Uterus (tissue), 4 donors: ENCODE measurements around the gene PLXNB1. TPM values are rescaled to one million over a fixed set of nuclear protein-coding genes. Genes with fewer than 3 reads are reported as not detected.

Experiments
- DNase-seq, 2 donors: peaks; one replicate each; pipeline ENCODE4 v3.0.0-alpha.2; 2019 to 2020
- H3K27ac ChIP-seq, 2 donors: fragments of 200-600 bp; sonication (generic); 1 replicate in 1 of 2; 2 replicates in 1 of 2; pipeline ENCODE4 v1.5.1; 2016 to 2018
- H3K27me3 ChIP-seq, 2 donors: fragments of 200-600 bp; sonication (generic); one replicate each; pipeline ENCODE4 v1.5.1; 2018 to 2019; ENCODE audit warnings: control low read depth in 1 of 2
- H3K36me3 ChIP-seq, 2 donors: fragments of 200-600 bp; sonication (generic); one replicate each; pipeline ENCODE4 v1.5.1; 2019; ENCODE audit warnings: control low read depth in 1 of 2
- H3K4me1 ChIP-seq, 2 donors: fragments of 200-600 bp; sonication (generic); one replicate each; pipeline ENCODE4 v1.5.1; 2018 to 2019; ENCODE audit warnings: control low read depth in 1 of 2
- H3K4me3 ChIP-seq, 2 donors: fragments of 200-600 bp; sonication (generic); 1 replicate in 1 of 2; 2 replicates in 1 of 2; pipeline ENCODE4 v1.5.1; 2018 to 2019; ENCODE audit warnings: mild to moderate bottlenecking in 1 of 2
- H3K9me3 ChIP-seq, 2 donors: fragments of 200-600 bp; sonication (generic); one replicate each; pipeline ENCODE4 v1.5.1; 2019; ENCODE audit warnings: control low read depth in 1 of 2
- CTCF ChIP-seq, 4 experiments: fragments of 200-600 bp in 2 of 4; fragments of 450-650 bp in 2 of 4; sonication (generic) in 2 of 4; IDR thresholded peaks; one replicate each; pipeline ENCODE4 v1.5.1; 2016 to 2019; ENCODE audit warnings: antibody characterized with exemption in 4 of 4, mild to moderate bottlenecking in 2 of 4, moderate library complexity in 1 of 4
- POLR2A ChIP-seq, 2 donors: fragments of 450-650 bp; IDR thresholded peaks; one replicate each; pipeline ENCODE4 v1.6.1; 2016; ENCODE audit warnings: antibody characterized with exemption in 2 of 2, mild to moderate bottlenecking in 1 of 2, moderate library complexity in 1 of 2
- intact Hi-C: fragments of 100-400 bp; cut with DNase I; formaldehyde crosslinking; loops from one replicate; pipeline ENCODE4 v1.15.1; 2023; ENCODE audit warnings: low total_unique reads
- total RNA-seq, 4 donors: library from RNA; depleted of rRNA in 3 of 4; stranded (reverse); fragments of >200 nt in 3 of 4; gene quantifications; one replicate each; pipeline versions ENCODE4 v1.1.0 to v1.2.4, GENCODE V29; 2014 to 2023
- donor health status: DM: yes; HTN: yes; CAD: no.

Gene PLXNB1
- total RNA-seq, 4 donors from 2014 or later = 23.5 to 133 (median 60.9) TPM

GRCh38 chr3:48459773-48460516 lies 30.1 kb upstream of the PLXNB1 start:
- Histone ChIP-seq H3K4me1 (peaks cover 0 to 2% of the 10 kb centered on the region in 2 donors), H3K9me3 (no peaks in the 10 kb centered on the region), H3K27ac (no peak overlapping the region), H3K36me3 (no peaks in the 10 kb centered on the region), H3K27me3 (no peaks in the 10 kb centered on the region), H3K4me3 (no peak overlapping the region)
- TF ChIP-seq CTCF (IDR thresholded peaks at IDR 0.05) = no peak
- intact Hi-C loops = no loop called here
- no peak for DNase-seq

GRCh38 chr3:48459331-48459730 lies 29.4 kb upstream of the PLXNB1 start:
- Histone ChIP-seq H3K4me3 (no peak overlapping the region), H3K27me3 (no peaks in the 10 kb centered on the region), H3K4me1 (no peaks in the 10 kb centered on the region), H3K27ac (no peak overlapping the region), H3K9me3 (no peaks in the 10 kb centered on the region), H3K36me3 (no peaks in the 10 kb centered on the region)
- TF ChIP-seq POLR2A (IDR thresholded peaks at IDR 0.05) (no peak), CTCF (IDR thresholded peaks at IDR 0.05) (no peak)
- DNase-seq = no peak
- intact Hi-C loops = no loop called here

- no peaks in the 10 kb centered on the region for H3K36me3 ChIP-seq
- H3K4me1 ChIP-seq = no peaks in the 10 kb centered on the region
- H3K9me3 ChIP-seq = no peaks in the 10 kb centered on the region
- no peak for TF ChIP-seq POLR2A (IDR thresholded peaks at IDR 0.05)
- no peak for TF ChIP-seq CTCF (IDR thresholded peaks at IDR 0.05)
- no peaks in the 10 kb centered on the region for H3K27me3 ChIP-seq
- no peak overlapping the region for H3K27ac ChIP-seq
- no peak for DNase-seq
- H3K4me3 ChIP-seq = no peak overlapping the region
- intact Hi-C loops = no loop called here
These were observed 26.6 kb upstream of the PLXNB1 start for GRCh38 chr3:48456456-48456855.

GRCh38 chr3:48451270-48451669 lies 21.4 kb upstream of the PLXNB1 start:
- no peak for DNase-seq
- no peaks in the 10 kb centered on the region for H3K9me3 ChIP-seq
- no peaks in the 10 kb centered on the region for H3K36me3 ChIP-seq
- peaks cover 0 to 8% of the 10 kb centered on the region in 2 donors for H3K4me1 ChIP-seq
- TF ChIP-seq POLR2A (IDR thresholded peaks at IDR 0.05) (no peak), CTCF (IDR thresholded peaks at IDR 0.05) (no peak)
- no peaks in the 10 kb centered on the region for H3K27me3 ChIP-seq
- no peak overlapping the region for H3K4me3 ChIP-seq
- intact Hi-C loops = no loop called here
- H3K27ac ChIP-seq = no peak overlapping the region

- Histone ChIP-seq H3K27me3 (no peaks in the 10 kb centered on the region), H3K27ac (peak within 1 kb of the TSS; percentile 85 to 93), H3K9me3 (no peaks in the 10 kb centered on the region), H3K4me1 (peaks cover 5 to 20% of the 10 kb centered on the region in 2 donors), H3K4me3 (peak within 1 kb of the TSS; percentile 59 to 89), H3K36me3 (no peaks in the 10 kb centered on the region)
- peak; percentile 86 to 90 for DNase-seq
- TF ChIP-seq CTCF (IDR thresholded peaks at IDR 0.05) = peak in 2 of 4 experiments; percentile 14 to 19
- TF ChIP-seq POLR2A (IDR thresholded peaks at IDR 0.05) = peak; percentile 87 to 93
- intact Hi-C loops = no loop called here
These were observed 16.7 kb upstream of the PLXNB1 start, which contains the start of gene ATRIP for GRCh38 chr3:48446425-48447193. Gene ATRIP (plus strand): TSS chr3:48446737. CDS start chr3:48446846, 109 bp downstream.
